Fibroblast of skin of right biceps (primary cell): ENCODE results near the gene FADD.

Experiments used
- DNase-seq: peaks from one replicate; pipeline ENCODE4 v3.0.0-alpha.2; 2013

Gene FADD

DNA sequence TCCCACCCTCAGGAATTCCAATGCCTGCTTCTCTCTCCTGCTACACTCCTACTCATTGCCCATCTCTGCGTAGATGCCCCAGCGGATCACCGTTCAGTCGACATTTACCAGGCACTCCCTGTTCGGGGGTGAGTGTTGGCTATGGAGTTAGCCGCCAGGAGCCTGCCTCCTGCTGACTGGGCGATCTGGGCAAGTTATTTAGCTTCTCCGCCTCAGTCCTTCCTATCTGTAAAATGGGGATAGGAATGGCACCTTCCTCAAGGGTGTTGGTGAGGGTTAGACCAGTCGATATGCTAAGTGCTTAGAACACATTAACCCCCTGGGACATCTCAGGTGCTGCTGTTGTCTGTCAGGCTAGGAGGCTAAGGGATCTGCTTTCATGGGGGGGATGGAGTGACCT lies 30.9 kb downstream of the FADD start:
- no peak for DNase-seq

DNA sequence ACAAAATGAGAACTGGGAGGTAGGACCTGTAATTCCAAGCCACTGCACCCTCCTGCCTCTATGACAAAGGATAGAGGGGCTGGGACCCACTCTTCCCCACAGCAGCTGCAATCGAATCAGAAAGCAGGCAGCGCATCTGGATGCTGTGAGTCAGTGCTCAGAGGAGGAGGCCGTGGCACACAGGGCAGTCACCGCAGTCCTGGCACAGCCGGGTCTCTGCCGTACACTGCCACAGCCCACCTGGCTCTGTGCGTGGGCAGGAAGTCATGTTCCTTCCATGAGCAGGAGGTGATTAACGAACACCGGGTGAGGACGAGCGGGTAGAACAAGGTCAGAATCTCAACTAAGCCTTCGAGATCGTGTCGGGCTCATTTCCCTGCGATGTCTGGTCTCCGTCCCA lies 37.2 kb downstream of the FADD start:
- DNase-seq, result no peak

DNA sequence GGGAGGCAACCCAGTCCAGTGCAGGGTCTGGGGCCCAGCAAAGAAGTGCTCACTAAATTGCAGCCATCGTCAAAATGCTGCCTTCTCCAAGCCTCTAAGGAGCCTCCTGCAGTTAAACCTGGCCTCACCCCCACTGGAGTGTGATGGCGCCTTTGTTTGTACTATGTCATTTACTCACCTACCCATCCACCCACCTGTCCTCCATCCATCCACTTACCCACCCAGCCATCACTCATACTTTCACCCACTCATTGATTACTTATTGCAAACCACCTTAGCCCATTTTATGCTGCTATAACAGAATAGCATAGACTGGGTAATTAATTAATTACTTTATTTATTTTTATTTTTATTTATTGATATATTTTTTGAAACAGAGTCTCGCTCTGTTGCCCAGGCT lies 38.6 kb downstream of the FADD start:
- no peak for DNase-seq

DNA sequence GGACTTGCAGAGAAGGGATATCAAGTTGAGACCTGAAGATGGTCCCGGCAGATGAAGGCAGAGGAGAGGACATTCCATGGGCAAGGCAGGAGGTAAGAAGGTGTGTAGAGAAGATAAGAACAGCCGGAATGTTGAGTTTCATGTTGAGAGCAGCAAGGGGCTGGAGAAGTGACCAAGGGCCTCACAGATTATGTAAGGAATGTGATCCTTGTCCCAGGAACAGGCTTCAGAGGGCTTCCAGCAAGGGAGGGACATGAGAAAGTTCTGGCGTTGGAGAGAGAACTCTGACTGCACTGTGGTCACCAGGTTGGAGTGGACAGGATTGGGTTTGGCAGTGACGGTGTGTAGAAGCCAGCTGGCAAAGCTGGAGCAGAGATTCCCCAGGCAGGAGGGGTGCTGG lies 39.8 kb downstream of the FADD start:
- DNase-seq, result no peak

DNA sequence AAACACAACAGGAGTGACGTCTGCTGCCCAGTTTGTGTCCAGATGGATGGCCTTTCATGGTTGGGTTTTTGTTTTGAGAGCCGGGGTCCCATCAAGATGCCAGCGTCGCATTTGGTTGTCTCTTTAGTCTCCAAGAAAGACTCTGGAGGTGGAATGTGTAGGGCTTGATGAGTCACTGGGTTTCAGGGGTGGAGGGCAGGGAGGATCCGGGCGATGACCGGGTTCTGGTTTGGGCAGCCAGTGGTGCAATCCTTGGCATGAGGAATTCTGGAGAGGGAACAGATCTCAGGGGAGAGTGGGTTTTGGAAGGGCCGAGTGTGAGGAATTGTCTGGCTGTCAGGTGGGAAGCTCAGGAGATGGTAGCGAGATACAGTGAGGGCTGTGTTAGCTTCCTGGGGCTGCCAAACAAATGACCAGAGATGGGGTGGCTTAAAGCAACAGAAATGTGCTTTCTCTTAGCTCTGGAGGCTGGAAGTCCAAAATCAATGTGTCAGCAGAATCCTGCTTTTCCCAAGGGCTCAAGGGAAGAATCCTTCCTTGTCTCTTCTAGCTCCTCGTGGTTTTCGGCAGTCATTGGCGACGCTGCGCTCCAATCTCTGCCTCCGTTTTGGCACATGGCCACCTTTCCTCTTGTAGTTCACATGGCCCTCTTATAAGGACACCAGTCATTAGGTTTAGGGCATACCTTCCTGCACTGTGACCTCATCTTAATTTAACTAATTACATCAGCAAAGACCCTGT lies 41.0 kb downstream of the FADD start:
- peak; percentile 17 for DNase-seq

DNA sequence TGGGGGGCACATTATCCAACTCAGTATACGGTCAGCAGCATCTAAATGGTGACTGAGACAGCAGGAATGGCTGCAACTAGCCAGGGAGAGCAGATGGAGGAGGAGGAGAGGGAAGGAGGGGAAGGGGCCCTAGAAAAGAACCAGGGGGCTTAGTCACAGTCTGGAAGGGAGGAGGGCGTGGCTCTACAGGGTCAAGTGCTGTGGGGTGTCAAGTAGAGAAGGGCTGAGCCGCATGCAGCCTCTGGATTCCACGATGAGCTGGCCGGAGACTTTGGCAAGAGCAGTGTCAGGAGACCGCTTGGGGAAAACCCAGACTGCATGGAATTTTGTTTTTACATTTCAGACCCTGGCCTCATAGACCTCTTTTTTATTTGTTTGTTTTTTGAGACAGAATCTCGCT lies 41.6 kb downstream of the FADD start:
- DNase-seq, result peak; percentile 72

DNA sequence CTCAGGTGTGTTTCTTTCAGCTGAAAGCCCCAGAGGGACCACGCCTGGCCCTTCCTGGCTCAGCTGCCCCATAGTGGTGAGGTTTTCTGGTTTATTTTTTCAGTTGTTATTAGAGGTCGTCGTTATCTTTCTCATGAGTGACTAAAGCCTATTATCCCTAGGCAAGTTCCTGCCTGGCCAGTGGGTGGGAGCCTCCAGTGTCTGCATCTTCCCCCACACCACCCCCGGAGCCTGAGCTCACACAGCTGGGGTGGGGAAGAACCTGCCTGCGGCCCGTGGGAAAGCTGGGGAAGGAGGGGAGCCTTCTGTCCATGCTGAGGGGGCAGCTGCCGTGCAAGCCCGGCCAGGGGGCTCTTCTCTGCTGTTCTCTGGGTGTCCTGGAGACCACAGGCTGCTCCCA lies 43.1 kb downstream of the FADD start:
- no peak for DNase-seq

DNA sequence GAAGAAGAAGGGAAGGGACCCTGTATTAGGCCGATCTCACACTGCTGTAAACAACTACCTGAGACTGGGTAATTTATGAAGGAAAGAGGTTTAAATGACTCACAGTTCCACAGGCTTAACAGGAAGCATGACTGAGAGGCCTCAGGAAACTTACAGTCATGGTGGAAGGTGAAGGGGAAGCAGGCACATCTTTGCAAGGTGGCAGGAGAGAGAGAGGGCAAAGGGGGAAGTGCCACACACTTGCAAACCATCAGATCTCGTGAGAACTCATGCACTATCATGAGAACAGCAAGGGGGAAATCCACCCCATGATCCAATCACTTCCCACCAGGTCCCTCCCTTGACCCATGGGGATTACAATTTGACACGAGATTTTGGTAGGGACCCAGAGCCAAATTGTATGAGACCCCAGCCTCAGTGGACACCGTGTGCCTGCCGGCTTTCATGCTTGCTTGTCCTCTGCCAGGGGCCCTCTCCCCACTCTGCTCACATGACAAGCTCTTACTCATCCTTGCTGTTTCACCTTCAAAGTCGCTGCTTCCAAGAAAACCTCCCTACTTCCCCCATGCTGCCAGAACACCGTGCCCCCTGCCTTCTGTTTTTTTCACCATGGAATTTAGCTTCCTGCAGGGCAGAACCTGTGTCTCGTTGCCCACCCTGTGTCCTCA lies 44.1 kb downstream of the FADD start:
- DNase-seq, result no peak

DNA sequence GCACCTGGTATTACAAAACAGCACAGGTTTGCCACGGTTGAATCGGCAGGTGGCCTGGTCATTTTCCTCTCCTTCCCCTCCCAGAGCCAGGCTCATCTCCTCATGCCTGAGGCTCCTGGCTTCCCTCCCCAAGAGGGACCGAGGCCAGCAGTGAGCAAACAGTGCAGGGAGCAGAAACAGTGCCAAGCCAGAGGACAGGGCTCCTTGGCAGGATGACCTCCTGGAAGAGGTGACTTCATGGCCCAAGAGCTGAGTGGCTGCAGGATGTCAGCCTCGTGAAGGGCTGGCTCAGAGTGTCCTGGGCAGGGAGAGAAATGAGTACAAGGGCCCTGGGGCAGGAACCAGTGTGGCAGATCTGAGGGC lies 44.6 kb downstream of the FADD start:
- DNase-seq, result no peak

DNA sequence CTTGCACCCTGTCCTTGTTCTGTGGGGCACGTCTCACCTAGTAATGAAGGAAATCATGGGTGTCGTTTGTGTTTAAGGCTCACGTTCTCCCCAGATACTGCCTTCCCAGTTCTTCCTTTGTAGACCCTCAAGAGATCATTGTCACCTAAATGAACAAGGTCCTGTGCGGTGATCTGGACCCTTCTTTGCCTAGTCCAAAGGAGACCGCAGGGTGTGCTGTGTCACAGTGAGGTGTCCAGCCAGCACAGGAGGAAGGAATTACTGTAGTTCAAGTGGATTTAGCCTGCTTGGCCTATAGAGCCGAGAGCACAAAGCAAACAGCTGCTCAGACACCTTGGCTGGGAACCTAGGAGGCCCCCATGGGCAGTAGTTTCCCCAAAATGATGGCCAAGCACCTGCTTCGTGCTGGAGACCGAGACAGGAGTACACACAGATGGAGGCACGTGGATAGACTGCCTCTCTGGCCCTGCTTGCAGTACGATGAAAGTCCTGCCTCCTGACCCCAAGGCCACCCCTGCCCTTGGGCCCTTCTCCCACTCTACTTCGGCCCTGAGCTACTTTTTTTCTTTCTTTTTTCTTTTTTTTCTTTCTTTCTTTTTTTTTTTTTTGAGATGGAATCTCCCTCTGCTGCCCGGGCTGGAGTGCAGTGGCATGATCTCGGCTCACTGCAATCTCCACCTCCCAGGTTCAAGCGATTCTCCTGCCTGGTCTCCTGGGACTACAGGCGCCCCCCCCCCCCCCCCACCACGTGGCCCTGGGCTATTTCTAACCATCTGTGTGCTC lies 48.0 kb downstream of the FADD start:
- DNase-seq, result no peak

DNA sequence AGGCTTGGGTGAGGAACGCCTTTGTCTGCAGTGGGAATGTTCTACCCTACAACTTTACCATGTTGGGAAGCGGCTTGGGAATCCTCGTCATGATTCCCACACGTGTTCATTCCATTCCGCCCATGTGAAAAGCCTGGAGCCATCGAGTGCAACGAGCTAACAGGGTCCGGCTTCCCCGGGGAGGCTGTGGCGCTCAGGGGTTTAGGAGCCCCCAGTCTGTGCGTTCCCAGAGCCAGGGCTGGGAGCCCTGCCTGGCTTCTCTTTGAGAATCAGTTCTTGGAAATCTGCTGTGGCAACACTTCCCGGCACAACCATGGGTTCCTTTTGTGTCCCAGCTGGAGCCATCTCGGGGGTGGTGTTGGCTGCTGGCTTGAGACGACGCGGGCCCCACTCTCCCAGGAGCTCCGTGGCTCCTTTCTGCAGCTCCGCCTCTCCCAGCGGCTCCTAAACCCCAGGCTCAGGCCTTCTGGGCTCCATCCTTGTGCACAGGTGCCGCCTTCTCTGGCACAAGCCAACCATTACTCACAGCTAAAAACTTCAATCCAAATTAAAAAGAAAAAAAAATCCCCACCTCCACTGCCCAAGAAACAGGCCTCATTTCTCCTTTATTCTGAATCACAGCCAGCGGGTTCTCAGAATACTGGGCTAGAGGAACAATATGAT lies 48.7 kb downstream of the FADD start:
- DNase-seq, result peak; percentile 19

DNA sequence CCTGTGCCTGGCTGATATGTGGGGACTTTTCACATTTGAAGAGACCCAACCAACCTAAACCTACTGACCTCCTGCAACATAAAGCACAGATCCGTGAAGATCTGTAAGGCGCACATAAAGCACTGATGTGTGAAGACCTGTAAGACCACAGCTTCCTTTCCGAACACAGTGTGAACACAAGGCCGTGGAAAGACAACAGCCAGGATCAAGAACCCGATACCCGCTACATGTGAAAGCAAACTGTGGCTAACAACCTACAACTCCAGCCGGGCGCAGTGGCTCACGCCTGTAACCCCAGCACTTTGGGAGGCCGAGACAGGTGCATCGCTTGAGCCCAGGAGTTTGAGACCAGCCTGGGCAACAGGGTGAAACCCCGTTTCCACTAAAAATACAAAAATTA lies 49.7 kb downstream of the FADD start:
- DNase-seq, result no peak

DNA sequence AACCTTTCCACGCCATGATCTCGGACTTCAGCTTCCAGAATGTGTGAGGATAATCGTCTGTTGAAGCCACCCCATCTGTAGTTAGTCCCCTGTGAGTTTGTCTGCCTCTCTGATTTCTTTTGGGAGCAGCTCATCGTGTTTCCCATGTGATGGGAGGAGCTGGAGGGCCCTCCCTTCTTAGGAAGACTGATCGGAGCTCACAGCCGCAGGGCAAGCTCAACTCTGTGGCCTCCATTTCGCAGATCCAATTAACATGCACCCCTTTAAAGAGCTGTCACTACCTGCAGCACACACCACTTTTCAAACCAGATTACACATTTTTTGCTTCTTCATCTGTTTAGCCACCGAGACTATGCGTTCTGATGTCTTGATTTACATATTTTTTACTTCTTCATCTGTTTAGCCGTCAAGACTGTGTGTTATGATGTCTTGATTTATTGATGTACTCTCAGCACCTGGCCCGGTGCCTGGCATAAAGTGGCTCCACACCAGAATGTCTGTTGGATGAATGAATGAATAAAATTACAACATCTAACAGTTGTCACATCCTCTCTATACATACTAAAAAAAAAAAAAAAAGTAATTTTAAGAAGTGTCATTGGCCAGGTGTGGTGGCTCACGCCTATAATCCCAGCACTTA lies 52.5 kb downstream of the FADD start:
- DNase-seq, result no peak
